Endothelial cell (in vitro differentiated cells): ENCODE data around the gene FCN3. TPM values are rescaled to one million over a fixed set of nuclear protein-coding genes. Genes with fewer than 3 reads are reported as not detected.
"Not testable (repeated sequence)": the region's sequence is repeated elsewhere in the genome, so short reads cannot be mapped to it uniquely, and the experiment has no call there.

Experiments
- DNase-seq: peaks from one replicate; pipeline ENCODE4 v3.0.0; 2021; ENCODE audit warnings: low spot score
- H3K27ac Mint-ChIP-seq: one replicate; pipeline ENCODE4 v1.8.0; 2021; ENCODE audit warnings: mixed read lengths, inconsistent platforms; ENCODE audit not compliant: unreplicated experiment
- H3K27me3 Mint-ChIP-seq: one replicate; pipeline ENCODE4 v1.8.0; 2021; ENCODE audit warnings: mild to moderate bottlenecking, moderate library complexity, mixed read lengths, inconsistent platforms; ENCODE audit not compliant: unreplicated experiment
- H3K36me3 Mint-ChIP-seq: one replicate; pipeline ENCODE4 v1.8.0; 2021; ENCODE audit warnings: mild to moderate bottlenecking, low read depth, mixed read lengths, inconsistent platforms; ENCODE audit not compliant: unreplicated experiment
- H3K4me1 Mint-ChIP-seq: one replicate; pipeline ENCODE4 v1.8.0; 2021; ENCODE audit warnings: mild to moderate bottlenecking, mixed read lengths, inconsistent platforms; ENCODE audit not compliant: unreplicated experiment
- H3K4me3 Mint-ChIP-seq: one replicate; pipeline ENCODE4 v1.8.0; 2021; ENCODE audit warnings: mild to moderate bottlenecking, mixed read lengths, inconsistent platforms; ENCODE audit not compliant: unreplicated experiment
- H3K9me3 Mint-ChIP-seq: one replicate; pipeline ENCODE4 v1.8.0; 2021; ENCODE audit warnings: mixed read lengths, inconsistent platforms; ENCODE audit not compliant: unreplicated experiment
- total RNA-seq: library from RNA; stranded (reverse); fragmentation: NEBNext Ultra II Directional; extraction: Animal tissue kit (Norgen Biotek cat#: 25700); gene quantifications from one replicate; pipeline ENCODE4 v1.2.1, GENCODE V29; 2021; ENCODE audit not compliant: unreplicated experiment
- TF ChIP-seq, protein P1 (sequence below): fragments of 200-600 bp; sonication (generic); IDR thresholded peaks from one replicate; pipeline ENCODE4 v1.5.0; 2021; ENCODE audit warnings: antibody characterized with exemption; ENCODE audit not compliant: unreplicated experiment

The FCN3 gene
- total RNA-seq, 1 donor from 2014 or later, result 132 TPM

DNA sequence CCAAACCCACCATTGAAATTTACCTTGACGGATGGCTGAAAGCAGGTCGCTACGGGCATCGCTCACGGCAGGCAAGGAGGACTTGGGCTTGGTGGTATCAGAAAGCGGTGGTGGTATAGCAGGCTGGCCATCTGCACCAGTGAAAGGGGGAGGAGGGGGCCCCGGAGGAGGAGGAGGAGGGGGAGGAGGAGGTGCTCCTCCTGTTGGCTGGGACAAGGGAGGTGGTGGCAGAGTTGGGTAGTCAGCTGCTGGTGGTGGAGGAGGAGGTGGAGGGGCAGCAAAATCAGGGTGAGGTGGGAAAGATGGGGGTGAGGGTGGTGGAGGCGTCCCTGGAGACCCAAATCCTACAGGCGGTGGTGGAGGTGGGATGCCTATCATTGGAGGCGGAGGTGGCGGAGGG lies 35.0 kb upstream of the FCN3 start:
- Mint-ChIP-seq H3K27ac (no peak overlapping the region), H3K36me3 (peaks cover 40% of the 10 kb centered on the region), H3K9me3 (no peaks in the 10 kb centered on the region), H3K4me1 (peaks cover 13% of the 10 kb centered on the region), H3K4me3 (no peak overlapping the region), H3K27me3 (peaks cover 6% of the 10 kb centered on the region)
- no peak for DNase-seq
- TF ChIP-seq, protein P1, sequence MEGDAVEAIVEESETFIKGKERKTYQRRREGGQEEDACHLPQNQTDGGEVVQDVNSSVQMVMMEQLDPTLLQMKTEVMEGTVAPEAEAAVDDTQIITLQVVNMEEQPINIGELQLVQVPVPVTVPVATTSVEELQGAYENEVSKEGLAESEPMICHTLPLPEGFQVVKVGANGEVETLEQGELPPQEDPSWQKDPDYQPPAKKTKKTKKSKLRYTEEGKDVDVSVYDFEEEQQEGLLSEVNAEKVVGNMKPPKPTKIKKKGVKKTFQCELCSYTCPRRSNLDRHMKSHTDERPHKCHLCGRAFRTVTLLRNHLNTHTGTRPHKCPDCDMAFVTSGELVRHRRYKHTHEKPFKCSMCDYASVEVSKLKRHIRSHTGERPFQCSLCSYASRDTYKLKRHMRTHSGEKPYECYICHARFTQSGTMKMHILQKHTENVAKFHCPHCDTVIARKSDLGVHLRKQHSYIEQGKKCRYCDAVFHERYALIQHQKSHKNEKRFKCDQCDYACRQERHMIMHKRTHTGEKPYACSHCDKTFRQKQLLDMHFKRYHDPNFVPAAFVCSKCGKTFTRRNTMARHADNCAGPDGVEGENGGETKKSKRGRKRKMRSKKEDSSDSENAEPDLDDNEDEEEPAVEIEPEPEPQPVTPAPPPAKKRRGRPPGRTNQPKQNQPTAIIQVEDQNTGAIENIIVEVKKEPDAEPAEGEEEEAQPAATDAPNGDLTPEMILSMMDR, result no peak

DNA sequence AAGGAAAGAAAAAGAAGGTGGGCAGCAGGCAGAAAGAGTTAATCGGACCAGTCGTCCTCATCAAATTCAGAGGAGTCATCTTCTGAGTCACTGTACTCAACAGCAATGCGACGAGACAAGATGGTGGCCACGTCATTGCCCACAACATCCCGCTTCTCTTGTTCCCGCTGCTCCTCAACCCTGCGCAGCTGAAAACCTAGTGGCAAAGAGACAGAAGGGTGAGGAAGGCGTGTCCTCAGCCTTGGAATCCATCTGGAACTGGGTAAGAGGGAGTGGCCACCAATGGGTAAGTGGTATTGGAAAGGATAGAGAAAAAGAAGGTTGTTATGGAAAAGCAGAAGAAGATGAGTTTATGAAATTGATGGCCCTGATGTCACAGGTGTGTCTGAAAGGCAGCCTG lies 33.5 kb upstream of the FCN3 start:
- TF ChIP-seq, protein P1, result no peak
- H3K4me3 Mint-ChIP-seq, result no peak overlapping the region
- H3K27me3 Mint-ChIP-seq, result peaks cover 11% of the 10 kb centered on the region
- no peak for DNase-seq
- H3K4me1 Mint-ChIP-seq, result peaks cover 21% of the 10 kb centered on the region
- H3K9me3 Mint-ChIP-seq, result no peaks in the 10 kb centered on the region
- H3K27ac Mint-ChIP-seq, result no peak overlapping the region
- peaks cover 36% of the 10 kb centered on the region for H3K36me3 Mint-ChIP-seq

DNA sequence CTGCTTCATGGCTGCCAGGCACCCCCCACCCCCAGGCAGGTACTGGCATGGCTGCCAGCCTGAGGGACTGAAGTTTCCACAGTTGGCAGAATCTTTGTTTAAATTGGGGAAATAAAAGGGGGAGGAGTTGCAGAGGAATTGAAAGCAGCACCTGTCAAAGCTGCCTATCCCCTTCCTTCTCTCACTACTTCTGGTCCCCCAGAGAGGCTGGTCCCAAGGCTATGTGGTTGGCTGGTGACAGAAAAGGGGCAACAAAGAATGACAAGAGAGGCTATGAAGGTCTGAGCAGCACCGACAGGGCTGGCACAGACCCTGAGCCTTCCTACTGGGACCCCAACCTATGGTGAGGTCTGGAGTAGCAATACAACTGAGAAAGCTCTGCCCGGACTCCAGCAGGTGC lies 32.2 kb upstream of the FCN3 start:
- peaks cover 21% of the 10 kb centered on the region for H3K4me1 Mint-ChIP-seq
- not testable (repeated sequence) for H3K9me3 Mint-ChIP-seq, H3K4me3 Mint-ChIP-seq, H3K27ac Mint-ChIP-seq, DNase-seq
- peaks cover 18% of the 10 kb centered on the region for H3K27me3 Mint-ChIP-seq
- peaks cover 29% of the 10 kb centered on the region for H3K36me3 Mint-ChIP-seq

DNA sequence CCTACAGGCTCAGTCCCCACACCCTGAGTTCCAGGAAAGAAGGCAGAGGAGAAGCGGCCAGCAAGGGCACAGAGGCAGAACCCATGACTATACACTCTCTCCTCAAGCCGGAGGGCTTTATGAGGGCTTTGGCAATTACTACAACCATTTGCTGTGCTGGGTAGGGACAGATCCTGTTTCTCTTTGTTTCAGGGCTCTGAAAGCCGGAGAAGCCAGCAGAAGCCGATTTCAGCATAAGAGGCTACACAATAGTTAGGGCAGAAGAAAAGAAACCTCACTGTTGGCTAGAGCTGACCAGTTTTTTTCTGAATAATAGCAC lies 31.7 kb upstream of the FCN3 start:
- Mint-ChIP-seq H3K27me3 (peaks cover 18% of the 10 kb centered on the region), H3K27ac (peak overlapping the region; percentile 36), H3K36me3 (peaks cover 27% of the 10 kb centered on the region), H3K4me1 (peaks cover 23% of the 10 kb centered on the region), H3K9me3 (no peaks in the 10 kb centered on the region), H3K4me3 (no peak overlapping the region)
- TF ChIP-seq, protein P1, result no peak
- DNase-seq, result no peak

DNA sequence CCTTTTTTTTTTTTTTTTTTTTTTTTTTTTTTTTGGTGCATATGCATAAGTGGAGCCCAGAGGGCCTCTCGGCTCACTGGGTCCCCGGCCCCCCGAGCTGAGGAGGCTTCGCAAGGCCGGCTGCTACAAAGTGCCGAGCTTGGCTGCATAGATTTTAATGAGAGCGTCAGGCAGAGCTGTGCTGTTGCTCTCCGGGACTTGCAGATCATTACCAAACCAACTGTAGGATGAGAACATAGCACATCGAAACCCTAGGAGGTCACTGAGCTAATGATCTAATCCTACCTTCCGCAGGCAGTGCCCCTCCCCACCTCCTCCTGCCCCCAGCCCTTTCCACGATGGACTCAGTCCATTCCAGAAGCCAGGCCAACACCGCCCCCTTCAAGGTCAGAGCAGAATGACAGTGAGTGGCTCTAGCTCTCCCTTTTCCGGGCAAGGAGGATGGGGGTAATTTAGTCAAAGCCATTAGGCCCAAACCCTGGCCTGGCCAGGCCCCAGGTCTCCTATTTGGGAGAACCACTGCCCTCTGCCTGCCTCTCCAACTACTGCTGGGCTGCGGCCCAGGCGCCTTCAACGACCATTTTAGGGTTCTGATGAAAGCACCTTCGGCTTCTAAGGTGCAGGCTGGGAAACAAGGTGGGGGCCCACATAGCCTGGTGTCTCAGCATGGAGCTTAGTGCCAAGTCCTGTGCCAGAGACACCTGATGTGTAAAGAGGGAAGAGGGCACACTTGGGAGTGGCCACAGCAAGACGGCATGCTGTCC lies 31.2 kb upstream of the FCN3 start:
- H3K27ac Mint-ChIP-seq, DNase-seq, H3K9me3 Mint-ChIP-seq, H3K4me3 Mint-ChIP-seq: not testable (repeated sequence)
- H3K4me1 Mint-ChIP-seq, result peaks cover 18% of the 10 kb centered on the region
- peaks cover 22% of the 10 kb centered on the region for H3K36me3 Mint-ChIP-seq
- H3K27me3 Mint-ChIP-seq, result peaks cover 20% of the 10 kb centered on the region

DNA sequence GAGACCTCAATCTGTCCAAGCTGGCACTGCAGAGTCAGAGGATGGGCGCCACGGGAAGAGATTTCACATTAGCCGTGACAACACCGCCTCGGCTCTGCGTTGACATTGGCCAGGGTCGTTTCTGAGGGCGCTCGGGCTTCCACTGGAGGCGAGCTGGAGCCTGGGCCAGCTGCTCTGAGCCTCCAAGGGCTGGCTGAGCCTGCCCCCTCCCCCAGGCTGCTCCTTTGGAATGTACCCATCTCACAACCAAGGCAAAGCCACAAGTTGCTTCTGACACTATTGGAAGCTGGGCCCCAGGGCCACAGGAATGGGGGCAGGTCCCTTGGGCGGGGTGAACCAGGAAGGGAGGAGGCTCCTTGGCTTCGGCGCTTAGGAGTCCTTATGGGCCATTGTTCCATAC lies 30.4 kb upstream of the FCN3 start:
- H3K36me3 Mint-ChIP-seq, result peaks cover 20% of the 10 kb centered on the region
- TF ChIP-seq, protein P1, result no peak
- no peak for DNase-seq
- no peak overlapping the region for H3K4me3 Mint-ChIP-seq
- H3K27ac Mint-ChIP-seq, result no peak overlapping the region
- H3K27me3 Mint-ChIP-seq, result peaks cover 26% of the 10 kb centered on the region
- peaks cover 18% of the 10 kb centered on the region for H3K4me1 Mint-ChIP-seq
- no peaks in the 10 kb centered on the region for H3K9me3 Mint-ChIP-seq
